ENCODE data around the gene SPATA31C1.

DNA sequence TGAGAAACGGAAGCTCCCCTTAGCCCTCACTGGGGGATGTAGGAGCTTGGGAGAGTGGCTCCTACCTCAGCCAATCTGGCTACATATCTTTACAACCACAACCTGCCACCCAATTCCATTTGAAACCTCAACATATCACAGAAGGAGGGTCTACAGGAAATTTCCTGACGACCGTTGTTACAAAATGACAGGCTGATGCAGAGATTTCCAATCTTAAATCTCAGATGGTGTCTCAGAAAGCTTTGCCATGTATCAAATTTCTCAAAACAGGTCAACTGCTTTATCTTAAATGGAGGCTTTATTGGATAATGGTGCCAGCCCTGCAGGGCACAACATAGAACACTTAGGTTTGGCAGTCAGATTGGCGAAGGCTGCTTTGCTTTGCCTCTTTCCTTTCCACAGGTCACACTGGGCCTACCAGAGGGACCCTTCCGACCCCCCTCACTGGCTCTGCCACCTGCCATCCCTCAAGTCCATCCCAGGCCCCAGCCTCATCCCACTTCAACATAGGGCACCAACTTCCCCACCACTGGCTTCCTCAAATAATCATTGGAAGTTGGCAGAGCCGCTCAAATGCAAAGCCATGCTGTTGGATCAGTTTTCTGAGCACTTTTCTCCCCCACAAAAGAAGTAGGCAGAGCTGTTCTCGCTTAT lies 46.2 kb upstream of the SPATA31C1 start:
- TF ChIP-seq, protein P1, sequence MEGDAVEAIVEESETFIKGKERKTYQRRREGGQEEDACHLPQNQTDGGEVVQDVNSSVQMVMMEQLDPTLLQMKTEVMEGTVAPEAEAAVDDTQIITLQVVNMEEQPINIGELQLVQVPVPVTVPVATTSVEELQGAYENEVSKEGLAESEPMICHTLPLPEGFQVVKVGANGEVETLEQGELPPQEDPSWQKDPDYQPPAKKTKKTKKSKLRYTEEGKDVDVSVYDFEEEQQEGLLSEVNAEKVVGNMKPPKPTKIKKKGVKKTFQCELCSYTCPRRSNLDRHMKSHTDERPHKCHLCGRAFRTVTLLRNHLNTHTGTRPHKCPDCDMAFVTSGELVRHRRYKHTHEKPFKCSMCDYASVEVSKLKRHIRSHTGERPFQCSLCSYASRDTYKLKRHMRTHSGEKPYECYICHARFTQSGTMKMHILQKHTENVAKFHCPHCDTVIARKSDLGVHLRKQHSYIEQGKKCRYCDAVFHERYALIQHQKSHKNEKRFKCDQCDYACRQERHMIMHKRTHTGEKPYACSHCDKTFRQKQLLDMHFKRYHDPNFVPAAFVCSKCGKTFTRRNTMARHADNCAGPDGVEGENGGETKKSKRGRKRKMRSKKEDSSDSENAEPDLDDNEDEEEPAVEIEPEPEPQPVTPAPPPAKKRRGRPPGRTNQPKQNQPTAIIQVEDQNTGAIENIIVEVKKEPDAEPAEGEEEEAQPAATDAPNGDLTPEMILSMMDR (IDR thresholded peaks at IDR 0.05) = no peak
- TF ChIP-seq EP300 (IDR thresholded peaks at IDR 0.05) = no peak
- no peak for TF ChIP-seq POLR2A (IDR thresholded peaks at IDR 0.05)
- TF ChIP-seq POLR2AphosphoS5 (IDR thresholded peaks at IDR 0.05) = no peak
